ENCODE results near the gene ARHGAP22.

Gene ARHGAP22

GRCh38 chr10:48632166-48632565 is 27.3 kb upstream of the ARHGAP22 start:
- no peak for DNase-seq

- no peak for DNase-seq
Measured at GRCh38 chr10:48627984-48628609, 23.2 kb upstream of the ARHGAP22 start.

GRCh38 chr10:48626986-48627731 is 22.3 kb upstream of the ARHGAP22 start:
- no peak for DNase-seq

- DNase-seq = no peak
Measured at GRCh38 chr10:48626447-48626846, 21.6 kb upstream of the ARHGAP22 start.

GRCh38 chr10:48625826-48626134 is 20.9 kb upstream of the ARHGAP22 start:
- no peak for DNase-seq

- DNase-seq = no peak
Measured at GRCh38 chr10:48623607-48624132, 18.8 kb upstream of the ARHGAP22 start.

- no peak for DNase-seq
Measured at GRCh38 chr10:48623009-48623408, 18.1 kb upstream of the ARHGAP22 start.

- no peak for DNase-seq
Measured at GRCh38 chr10:48620719-48621118, 15.8 kb upstream of the ARHGAP22 start.

- no peak for DNase-seq
Measured at GRCh38 chr10:48616436-48616835, 11.6 kb upstream of the ARHGAP22 start.

- DNase-seq = no peak
Measured at GRCh38 chr10:48614481-48615390, 9.9 kb upstream of the ARHGAP22 start.

- DNase-seq = no peak
Measured at GRCh38 chr10:48613016-48613415, 8.1 kb upstream of the ARHGAP22 start.

GRCh38 chr10:48612236-48612943 is 7.5 kb upstream of the ARHGAP22 start:
- DNase-seq = no peak

- DNase-seq = no peak
Measured at GRCh38 chr10:48611133-48611532, 6.3 kb upstream of the ARHGAP22 start.

GRCh38 chr10:48610585-48611093 is 5.8 kb upstream of the ARHGAP22 start:
- no peak for DNase-seq

GRCh38 chr10:48609899-48610584 is 5.2 kb upstream of the ARHGAP22 start:
- DNase-seq = no peak

- no peak for DNase-seq
Measured at GRCh38 chr10:48609441-48609840, 4.6 kb upstream of the ARHGAP22 start.

- no peak for DNase-seq
Measured at GRCh38 chr10:48608976-48609375, 4.1 kb upstream of the ARHGAP22 start.

GRCh38 chr10:48608279-48608681 is 3.4 kb upstream of the ARHGAP22 start:
- peak; percentile 25 for DNase-seq

GRCh38 chr10:48607356-48608278 is 2.7 kb upstream of the ARHGAP22 start:
- DNase-seq = no peak

- DNase-seq = no peak
Measured at GRCh38 chr10:48606530-48607355, 1.9 kb upstream of the ARHGAP22 start.
